BLaER1 treated with 17β-estradiol and CSF1 and Interleukin-3, amounts not matched to agents 10 nM and 100 nM (cell line): ENCODE data around the gene NRIP1.
A peak's percentile ranks its signal among the peaks of the same experiment; 100 is the strongest.

Experiments
- H3K27ac ChIP-seq, 11 experiments: shearing (Covaris generic); formaldehyde crosslinking; 2 replicates each; pipeline ENCODE4 v1.8.1; 2022
- H3K27me3 ChIP-seq, 11 experiments: shearing (Covaris generic); formaldehyde crosslinking; 2 replicates each; pipeline ENCODE4 v1.8.1; 2022
- H3K36me3 ChIP-seq, 11 experiments: shearing (Covaris generic); formaldehyde crosslinking; 2 replicates each; pipeline ENCODE4 v1.8.1; 2022
- H3K4me1 ChIP-seq, 10 experiments: shearing (Covaris generic); formaldehyde crosslinking; 2 replicates each; pipeline ENCODE4 v1.8.1; 2022
- H3K4me2 ChIP-seq, 11 experiments: shearing (Covaris generic); formaldehyde crosslinking; 2 replicates each; pipeline ENCODE4 v1.8.1; 2022
- H3K4me3 ChIP-seq, 10 experiments: shearing (Covaris generic); formaldehyde crosslinking; 2 replicates each; pipeline ENCODE4 v1.8.1; 2022
- H3K9ac ChIP-seq, 11 experiments: shearing (Covaris generic); formaldehyde crosslinking; 2 replicates each; pipeline ENCODE4 v1.8.1; 2022
- H3K9me3 ChIP-seq, 11 experiments: shearing (Covaris generic); formaldehyde crosslinking; replicated peaks in 1 of 11; 2 replicates each; pipeline ENCODE4 v1.8.1; 2022
- H4K20me1 ChIP-seq, 11 experiments: shearing (Covaris generic); formaldehyde crosslinking; 2 replicates each; pipeline ENCODE4 v1.8.1; 2022
- Cebpa-rat ChIP-seq, 11 experiments: shearing (Covaris generic); IDR thresholded peaks; 2 replicates each; pipeline ENCODE4 v1.8.1; 2022

Gene NRIP1

GRCh38 chr21:14964621-14965020, 100.2 kb downstream of the NRIP1 start:
- H3K4me3 ChIP-seq = no peak overlapping the region
- H3K27ac ChIP-seq = no peak overlapping the region
- no peak overlapping the region for H3K9ac ChIP-seq
- H3K27me3 ChIP-seq = no peaks in the 10 kb centered on the region
- H3K4me2 ChIP-seq = 0 out of 22 replicates have a peak overlapping the region, but pooled peaks of 1 of the 11 experiments have one; percentile 12
- peaks cover 54 to 77% (median 66%) of the 10 kb centered on the region in 11 experiments for H3K36me3 ChIP-seq
- H4K20me1 ChIP-seq = peaks cover 26 to 99% (median 92%) of the 10 kb centered on the region in 11 experiments; a peak in 21 of 22 replicates
- H3K4me1 ChIP-seq = peaks cover 0 to 26% (median 6%) of the 10 kb centered on the region in 10 experiments; a peak in 9 of 20 replicates
- no peaks in the 10 kb centered on the region for H3K9me3 ChIP-seq
- TF ChIP-seq Cebpa-rat (IDR thresholded peaks at IDR 0.05) = no peak

GRCh38 chr21:14962217-14962616, 102.6 kb downstream of the NRIP1 start:
- peaks cover 24 to 95% (median 75%) of the 10 kb centered on the region in 11 experiments; a peak in 21 of 22 replicates for H4K20me1 ChIP-seq
- H3K4me3 ChIP-seq = no peak overlapping the region
- H3K27ac ChIP-seq = no peak overlapping the region
- H3K4me2 ChIP-seq = no peak overlapping the region
- no peaks in the 10 kb centered on the region for H3K9me3 ChIP-seq
- no peaks in the 10 kb centered on the region for H3K27me3 ChIP-seq
- H3K36me3 ChIP-seq = peaks cover 32 to 53% (median 44%) of the 10 kb centered on the region in 11 experiments
- TF ChIP-seq Cebpa-rat (IDR thresholded peaks at IDR 0.05) = no peak
- H3K4me1 ChIP-seq = peaks cover 0 to 26% (median 0%) of the 10 kb centered on the region in 10 experiments; a peak in 7 of 20 replicates
- H3K9ac ChIP-seq = no peak overlapping the region

- peaks cover 28 to 89% (median 68%) of the 10 kb centered on the region in 11 experiments; a peak in 21 of 22 replicates for H4K20me1 ChIP-seq
- TF ChIP-seq Cebpa-rat (IDR thresholded peaks at IDR 0.05) = no peak
- peaks cover 25 to 46% (median 36%) of the 10 kb centered on the region in 11 experiments for H3K36me3 ChIP-seq
- H3K27me3 ChIP-seq = no peaks in the 10 kb centered on the region
- no peak overlapping the region for H3K4me2 ChIP-seq
- no peaks in the 10 kb centered on the region for H3K9me3 ChIP-seq
- H3K4me3 ChIP-seq = no peak overlapping the region
- H3K4me1 ChIP-seq = peaks cover 0 to 22% (median 0%) of the 10 kb centered on the region in 10 experiments; a peak in 6 of 20 replicates
- H3K9ac ChIP-seq = no peak overlapping the region
- no peak overlapping the region for H3K27ac ChIP-seq
Observed at GRCh38 chr21:14961502-14961901, 103.3 kb downstream of the NRIP1 start.

GRCh38 chr21:14959343-14959742, 105.5 kb downstream of the NRIP1 start:
- H3K4me1 ChIP-seq = peaks cover 0 to under 1% (median 0%) of the 10 kb centered on the region in 10 experiments; a peak in 1 of 20 replicates
- no peak overlapping the region for H3K4me2 ChIP-seq
- TF ChIP-seq Cebpa-rat (IDR thresholded peaks at IDR 0.05) = no peak
- H3K27me3 ChIP-seq = no peaks in the 10 kb centered on the region
- H3K27ac ChIP-seq = no peak overlapping the region
- H3K36me3 ChIP-seq = peaks cover 3 to 24% (median 15%) of the 10 kb centered on the region in 11 experiments; a peak in 18 of 22 replicates
- no peaks in the 10 kb centered on the region for H3K9me3 ChIP-seq
- no peak overlapping the region for H3K4me3 ChIP-seq
- peaks cover 11 to 73% (median 48%) of the 10 kb centered on the region in 11 experiments; a peak in 20 of 22 replicates for H4K20me1 ChIP-seq
- no peak overlapping the region for H3K9ac ChIP-seq

GRCh38 chr21:14957836-14958235, 107.0 kb downstream of the NRIP1 start:
- H4K20me1 ChIP-seq = peaks cover 11 to 60% (median 40%) of the 10 kb centered on the region in 11 experiments; a peak in 19 of 22 replicates
- no peak overlapping the region for H3K4me2 ChIP-seq
- H3K27ac ChIP-seq = no peak overlapping the region
- peaks cover 0 to 11% (median under 1%) of the 10 kb centered on the region in 11 experiments; a peak in 9 of 22 replicates for H3K36me3 ChIP-seq
- no peaks in the 10 kb centered on the region for H3K4me1 ChIP-seq
- H3K9me3 ChIP-seq = no peaks in the 10 kb centered on the region
- no peak overlapping the region for H3K9ac ChIP-seq
- no peak overlapping the region for H3K4me3 ChIP-seq
- no peak for TF ChIP-seq Cebpa-rat (IDR thresholded peaks at IDR 0.05)
- no peaks in the 10 kb centered on the region for H3K27me3 ChIP-seq

- no peak overlapping the region for H3K27ac ChIP-seq
- TF ChIP-seq Cebpa-rat (IDR thresholded peaks at IDR 0.05) = no peak
- H3K9ac ChIP-seq = no peak overlapping the region
- no peaks in the 10 kb centered on the region for H3K9me3 ChIP-seq
- no peak overlapping the region for H3K4me2 ChIP-seq
- peaks cover 6 to 51% (median 32%) of the 10 kb centered on the region in 11 experiments; a peak in 17 of 22 replicates for H4K20me1 ChIP-seq
- no peak overlapping the region for H3K4me3 ChIP-seq
- H3K4me1 ChIP-seq = no peaks in the 10 kb centered on the region
- peaks cover 0 to 3% (median 0%) of the 10 kb centered on the region in 11 experiments; a peak in 1 of 22 replicates for H3K36me3 ChIP-seq
- no peaks in the 10 kb centered on the region for H3K27me3 ChIP-seq
Observed at GRCh38 chr21:14956807-14957206, 108.0 kb downstream of the NRIP1 start.

GRCh38 chr21:14955936-14956520, 108.8 kb downstream of the NRIP1 start:
- H3K4me1 ChIP-seq = no peaks in the 10 kb centered on the region
- H3K4me3 ChIP-seq = no peak overlapping the region
- no peaks in the 10 kb centered on the region for H3K27me3 ChIP-seq
- peaks cover 2 to 44% (median 25%) of the 10 kb centered on the region in 11 experiments; a peak in 17 of 22 replicates for H4K20me1 ChIP-seq
- H3K9ac ChIP-seq = no peak overlapping the region
- H3K9me3 ChIP-seq = no peaks in the 10 kb centered on the region
- no peaks in the 10 kb centered on the region for H3K36me3 ChIP-seq
- H3K27ac ChIP-seq = no peak overlapping the region
- H3K4me2 ChIP-seq = no peak overlapping the region
- no peak for TF ChIP-seq Cebpa-rat (IDR thresholded peaks at IDR 0.05)

- TF ChIP-seq Cebpa-rat (IDR thresholded peaks at IDR 0.05) = no peak
- Histone ChIP-seq H3K4me1 (no peaks in the 10 kb centered on the region), H3K9me3 (peaks cover 0 to 9% (median 4%) of the 10 kb centered on the region in 11 experiments; a peak in 9 of 22 replicates), H4K20me1 (peaks cover 0 to 16% (median 2%) of the 10 kb centered on the region in 11 experiments; a peak in 10 of 22 replicates), H3K27ac (no peak overlapping the region), H3K36me3 (no peaks in the 10 kb centered on the region; a peak in 1 of 22 replicates), H3K9ac (no peak overlapping the region), H3K4me3 (no peak overlapping the region), H3K4me2 (no peak overlapping the region), H3K27me3 (no peaks in the 10 kb centered on the region)
Observed at GRCh38 chr21:14952916-14953315, 111.9 kb downstream of the NRIP1 start.

GRCh38 chr21:14949603-14950002, 115.2 kb downstream of the NRIP1 start:
- Histone ChIP-seq H3K4me3 (no peak overlapping the region), H3K9ac (no peak overlapping the region), H3K36me3 (no peaks in the 10 kb centered on the region; a peak in 1 of 22 replicates), H3K4me2 (no peak overlapping the region), H3K27ac (no peak overlapping the region), H4K20me1 (no peaks in the 10 kb centered on the region), H3K9me3 (peaks cover 0 to 9% (median 4%) of the 10 kb centered on the region in 11 experiments; a peak in 9 of 22 replicates), H3K4me1 (no peaks in the 10 kb centered on the region), H3K27me3 (no peaks in the 10 kb centered on the region)
- no peak for TF ChIP-seq Cebpa-rat (IDR thresholded peaks at IDR 0.05)
